ENCODE measurements around the gene DEFB112.

Gene DEFB112

DNA sequence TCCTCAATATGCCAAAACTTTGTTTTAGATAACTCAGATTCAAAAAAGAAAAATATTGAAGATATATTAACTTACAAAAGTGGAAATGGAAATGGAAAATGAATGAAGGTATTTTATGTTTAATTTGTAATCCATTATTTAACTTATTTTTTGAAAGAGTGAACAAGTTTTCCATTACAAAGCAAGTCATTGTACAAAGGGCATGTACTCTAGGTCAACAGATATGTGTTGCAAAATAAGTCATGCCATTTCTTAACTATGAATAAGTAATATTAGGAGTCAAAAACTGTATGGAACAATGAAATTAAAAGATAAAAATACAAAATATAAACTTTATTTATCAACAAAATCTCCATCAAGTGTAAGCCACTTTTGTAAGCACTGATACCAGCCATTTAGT is 54.5 kb downstream of the DEFB112 start:
- no peak for DNase-seq (ENCODE audit: low read depth in 3 of 3)

Data from stimulated activated CD4-positive, alpha-beta T cell treated with anti-CD3 and anti-CD28 coated beads, TNF-alpha, amount 100 ng/mL, for 24 hours (primary cell).